HG02943 (cell line): Measurements from ENCODE around the gene SLC19A1.

Source experiments
- ATAC-seq: cut with Tn5 transposase; IDR thresholded peaks from one replicate; pipeline ENCODE4 v1.9.1; 2021; ENCODE audit warnings: mild to moderate bottlenecking, low read depth, moderate library complexity; ENCODE audit not compliant: unreplicated experiment

Gene SLC19A1

GRCh38 chr21:45448810-45449657, 93.2 kb downstream of the SLC19A1 start:
- no peak for ATAC-seq

GRCh38 chr21:45448283-45448809, 93.9 kb downstream of the SLC19A1 start:
- no peak for ATAC-seq
